Measurements from ENCODE around the gene IL1RAPL2. TPM values are rescaled to one million over a fixed set of nuclear protein-coding genes. Genes with fewer than 3 reads are reported as not detected.

IL1RAPL2 gene
- total and polyA plus RNA-seq, 2 of the 8 experiments (the other 6 are each of a cell fraction or from before 2014, with no cell fraction given) = 0.20 to 1.3 TPM

- Histone ChIP-seq H3K56ac (replicated peaks; ENCODE audit: insufficient read length, low read depth, low read length) (no peak overlapping the region), H4K8ac (ENCODE audit: extremely low read depth, insufficient read depth, low read length) (no peak overlapping the region), H2BK15ac (ENCODE audit: low read length) (no peak overlapping the region), H4K20me1 (replicated peaks in 1 of 2; ENCODE audit: control insufficient read depth in 1 of 2, insufficient read depth in 2 of 2, low read length in 2 of 2) (no peaks in the 10 kb centered on the region), H3K4me3 (ENCODE audit: extremely low read depth in 1 of 4, insufficient read depth in 2 of 4, low read depth in 3 of 4, low read length in 4 of 4) (no peak overlapping the region), H2AK5ac (ENCODE audit: low read depth, low read length) (no peak overlapping the region), H3K79me1 (ENCODE audit: low read depth, low read length) (no peaks in the 10 kb centered on the region), H3K27me3 (replicated peaks in 1 of 4; ENCODE audit: control insufficient read depth in 3 of 4, extremely low read depth in 1 of 4, insufficient read depth in 3 of 4, low read length in 3 of 4) (no peaks in the 10 kb centered on the region), H2BK20ac (ENCODE audit: low read length) (no peak overlapping the region), H4K91ac (replicated peaks; ENCODE audit: insufficient read length, low read length) (no peak overlapping the region), H3K14ac (ENCODE audit: insufficient read length) (no peak overlapping the region), H2AFZ (ENCODE audit: low read length) (no peak overlapping the region), H3K23me2 (ENCODE audit: low read depth, low read length) (no peaks in the 10 kb centered on the region), H2BK5ac (ENCODE audit: low read depth, low read length) (no peak overlapping the region), H3K4ac (replicated peaks; ENCODE audit: insufficient read length, low read depth, low read length) (no peak overlapping the region), H3K36me3 (ENCODE audit: control insufficient read depth in 2 of 4, insufficient read depth in 4 of 4, low read length in 3 of 4) (no peaks in the 10 kb centered on the region), H3K4me1 (replicated peaks in 1 of 4; ENCODE audit: control insufficient read depth in 3 of 4, insufficient read depth in 4 of 4, low read length in 3 of 4) (no peaks in the 10 kb centered on the region), H2BK120ac (replicated peaks; ENCODE audit: low read depth, low read length) (no peak overlapping the region), H4K5ac (ENCODE audit: insufficient read length, low read depth, low read length) (no peak overlapping the region), H3K79me2 (ENCODE audit: control insufficient read depth in 1 of 2, insufficient read depth in 2 of 2, low read length in 2 of 2) (no peaks in the 10 kb centered on the region), H3K23ac (ENCODE audit: insufficient read length) (no peak overlapping the region), H3K9me3 (ENCODE audit: insufficient read depth in 2 of 2, low read depth in 1 of 2, low read length in 1 of 2) (no peaks in the 10 kb centered on the region), H3K27ac (ENCODE audit: low read depth, low read length) (no peak overlapping the region), H3K18ac (ENCODE audit: extremely low read depth, low read length) (no peak overlapping the region), H3K9ac (replicated peaks in 1 of 4; ENCODE audit: extremely low read depth in 1 of 4, low read depth in 3 of 4, low read length in 3 of 4) (no peak overlapping the region), H3K4me2 (ENCODE audit: insufficient read depth in 1 of 2, low read depth in 2 of 2, low read length in 2 of 2) (no peak overlapping the region), H2BK12ac (ENCODE audit: low read depth, low read length) (no peak overlapping the region)
- ChIA-PET CTCF (ENCODE audit: partially characterized antibody) (no interaction called here), POLR2A (ENCODE audit: partially characterized antibody) (no interaction called here)
- DNase-seq (ENCODE audit: low read depth in 1 of 2, low spot score in 2 of 2) = no peak
- FAIRE-seq = no peak
- WGBS, 2 experiments (ENCODE audit: extremely low coverage in 1 of 2, insufficient coverage in 1 of 2, insufficient read length in 1 of 2, insufficient replicate concordance in 2 of 2, low coverage in 1 of 2, low lambda C conversion rate in 2 of 2, missing lambda C conversion rate in 1 of 2) = 53% methylated on average over 3 of the region's 3 CpGs; no CpG with 5 or more reads in 1 of the 2 experiments
- TF ChIP-seq NRF1 (IDR thresholded peaks at IDR 0.05; ENCODE audit: low read depth, low read length) = no peak
Measured at GRCh38 chrX:105006103-105006502, 440.1 kb downstream of the IL1RAPL2 start.

All from H1 (cell line).